B cell (primary cell): Measurements from ENCODE around the gene JMJD4.

Experiments
- CTCF ChIP-seq: fragments of 200-600 bp; IDR thresholded peaks from one replicate; pipeline ENCODE4 v1.8.0; 2022; ENCODE audit warnings: antibody characterized with exemption, mild to moderate bottlenecking
- EZH2 ChIP-seq: IDR thresholded peaks from 2 replicates; pipeline ENCODE4 v1.6.1; 2012; ENCODE audit warnings: borderline replicate concordance, low read depth, mild to moderate bottlenecking, moderate library complexity, low read length; ENCODE audit not compliant: insufficient read depth, poor library complexity, severe bottlenecking

GRCh38 chr1:227773558-227773957 is 38.5 kb upstream of the JMJD4 start:
- TF ChIP-seq EZH2 (no peak), CTCF (no peak)
